T1000 (cell line): ENCODE results near the gene MTPN.

Source experiments
- DNase-seq: peaks from one replicate; lab custom pipeline; 2025; ENCODE audit warnings: mixed read lengths; lab: John Stamatoyannopoulos, UW

The MTPN gene

GRCh38 chr7:135924302-135924701 lies 52.9 kb downstream of the MTPN start:
- DNase-seq, result no peak

GRCh38 chr7:135922263-135922662 lies 54.9 kb downstream of the MTPN start:
- no peak for DNase-seq

GRCh38 chr7:135920478-135920877 lies 56.7 kb downstream of the MTPN start:
- no peak for DNase-seq

- no peak for DNase-seq
These were observed 57.9 kb downstream of the MTPN start for GRCh38 chr7:135919071-135919841.

- DNase-seq, result no peak
These were observed 59.0 kb downstream of the MTPN start for GRCh38 chr7:135918134-135918533.

- no peak for DNase-seq
These were observed 59.4 kb downstream of the MTPN start for GRCh38 chr7:135917721-135918120.

GRCh38 chr7:135914346-135914745 lies 62.8 kb downstream of the MTPN start:
- no peak for DNase-seq

GRCh38 chr7:135913404-135913803 lies 63.8 kb downstream of the MTPN start:
- DNase-seq, result no peak

- no peak for DNase-seq
These were observed 66.1 kb downstream of the MTPN start for GRCh38 chr7:135911099-135911498.

GRCh38 chr7:135910393-135911036 lies 66.6 kb downstream of the MTPN start:
- DNase-seq, result no peak

- no peak for DNase-seq
These were observed 71.3 kb downstream of the MTPN start for GRCh38 chr7:135905858-135906257.

GRCh38 chr7:135905355-135905754 lies 71.8 kb downstream of the MTPN start:
- DNase-seq, result no peak

GRCh38 chr7:135904282-135904681 lies 72.9 kb downstream of the MTPN start:
- no peak for DNase-seq

- no peak for DNase-seq
These were observed 75.3 kb downstream of the MTPN start for GRCh38 chr7:135901585-135902540.

- DNase-seq, result no peak
These were observed 77.1 kb downstream of the MTPN start for GRCh38 chr7:135900065-135900546.

- DNase-seq, result no peak
These were observed 77.6 kb downstream of the MTPN start for GRCh38 chr7:135899458-135900064.

- DNase-seq, result no peak
These were observed 78.9 kb downstream of the MTPN start for GRCh38 chr7:135898226-135898625.

- no peak for DNase-seq
These were observed 82.3 kb downstream of the MTPN start for GRCh38 chr7:135894816-135895215.

- no peak for DNase-seq
These were observed 87.3 kb downstream of the MTPN start for GRCh38 chr7:135889823-135890222.

- DNase-seq, result no peak
These were observed 88.4 kb downstream of the MTPN start for GRCh38 chr7:135888740-135889139.

- DNase-seq, result no peak
These were observed 90.6 kb downstream of the MTPN start for GRCh38 chr7:135886345-135887132.
